K562 (cell line): ENCODE data around the gene RAB43. TPM values are rescaled to one million over a fixed set of nuclear protein-coding genes. Genes with fewer than 3 reads are reported as not detected.

Experiments used
- ATAC-seq: fragments of 200-7000 bp; cut with Tn5 transposase; 3 replicates; pipeline ENCODE4 v1.9.1; 2020; ENCODE audit warnings: moderate library complexity
- BruUV-seq: library from RNA; stranded (reverse); fragments of 400-500 nt; replicated peaks from 2 replicates; lab custom pipeline; 2021; lab: Mats Ljungman, UMichigan
- CTCF ChIA-PET: fragments of 300-600 bp; formaldehyde crosslinking; extraction: SDS; loops from one replicate; lab custom pipeline; 2021; ENCODE audit warnings: low intra/inter-chr PET ratio; lab: Yijun Ruan, JAX
- POLR2A ChIA-PET: fragments of 300-600, 350-650 bp; sonication (Branson Sonifier 250); formaldehyde crosslinking; extraction: SDS; loops from one replicate; lab custom pipeline; 2021; ENCODE audit warnings: antibody characterized with exemption, inconsistent platforms; lab: Yijun Ruan, JAX
- DNase-seq, 4 experiments: peaks; one replicate each; pipeline versions ENCODE4 v3.0.0 to v3.0.0-alpha.2; 2011 to 2018; ENCODE audit warnings: low spot score in 3 of 4, mixed read lengths in 3 of 4; ENCODE audit errors: extremely low read depth in 1 of 4
- FAIRE-seq: peaks from 2 replicates; lab custom pipeline; 2011; peaks lifted over from hg19 to GRCh38; lab: Jason Lieb, UNC
- H2AFZ ChIP-seq: 2 replicates; pipeline ENCODE4 v1.6.0; 2011; ENCODE audit warnings: low read depth, low read length, control low read depth, inconsistent platforms
- H3K27ac ChIP-seq: fragments of 200-600 bp; 3 replicates; pipeline ENCODE4 v1.8.0; 2011; ENCODE audit warnings: low read depth, mild to moderate bottlenecking, control low read depth, inconsistent platforms, low read length, moderate library complexity, mixed read lengths; ENCODE audit errors: extremely low read depth
- H3K27me3 ChIP-seq, 2 experiments: fragments of 300-600 bp in 1 of 2; 2 replicates in 1 of 2; 3 replicates in 1 of 2; pipeline versions ENCODE4 v1.6.0 to v1.8.0; 2011; ENCODE audit warnings: inconsistent platforms in 2 of 2, low read length in 2 of 2, mild to moderate bottlenecking in 1 of 2, mixed read lengths in 1 of 2, moderate library complexity in 1 of 2; ENCODE audit not compliant: control insufficient read depth in 2 of 2, insufficient read depth in 2 of 2
- H3K36me3 ChIP-seq: fragments of 300-600 bp; 3 replicates; pipeline ENCODE4 v1.8.0; 2011; ENCODE audit warnings: mild to moderate bottlenecking, low read length, inconsistent platforms; ENCODE audit not compliant: control insufficient read depth, insufficient read depth
- H3K4me1 ChIP-seq, 2 experiments: fragments of 200-600 bp in 1 of 2; replicated peaks in 1 of 2; 2 replicates in 1 of 2; 3 replicates in 1 of 2; pipeline versions ENCODE4 v1.5.1 to v1.8.0; 2011; ENCODE audit warnings: inconsistent platforms in 2 of 2, low read length in 2 of 2, mild to moderate bottlenecking in 1 of 2, mixed read lengths in 1 of 2, moderate library complexity in 1 of 2; ENCODE audit not compliant: control insufficient read depth in 2 of 2, insufficient read depth in 2 of 2
- H3K4me2 ChIP-seq: 2 replicates; pipeline ENCODE4 v1.6.1; 2011; ENCODE audit warnings: low read length, control low read depth, inconsistent platforms, mixed read lengths; ENCODE audit not compliant: insufficient read depth
- H3K4me3 ChIP-seq: fragments of 200-600 bp; sonication (generic), shearing (Covaris generic); 2 replicates; pipeline ENCODE4 v1.5.1; 2016; ENCODE audit warnings: control low read depth, inconsistent platforms
- H3K79me2 ChIP-seq: fragments of 200-600 bp; 3 replicates; pipeline ENCODE4 v1.8.0; 2011; ENCODE audit warnings: low read length, inconsistent platforms; ENCODE audit not compliant: control insufficient read depth, insufficient read depth
- H3K9ac ChIP-seq, 2 experiments: 2 replicates each; pipeline versions ENCODE4 v1.6.0 to v1.6.1; 2011; ENCODE audit warnings: low read depth in 2 of 2, low read length in 2 of 2, control low read depth in 1 of 2, inconsistent platforms in 1 of 2, mild to moderate bottlenecking in 1 of 2, mixed read lengths in 1 of 2; ENCODE audit not compliant: insufficient read depth in 1 of 2
- H3K9me1 ChIP-seq: one replicate; pipeline ENCODE4 v1.6.0; 2011; ENCODE audit warnings: inconsistent platforms, mild to moderate bottlenecking, low read length, moderate library complexity; ENCODE audit not compliant: control insufficient read depth, insufficient read depth
- H3K9me3 ChIP-seq: replicated peaks from 2 replicates; pipeline ENCODE4 v1.5.1; 2011; ENCODE audit warnings: low read depth, low read length, inconsistent platforms; ENCODE audit not compliant: control insufficient read depth, insufficient read depth
- H4K20me1 ChIP-seq: replicated peaks from 2 replicates; pipeline ENCODE4 v1.6.1; 2011; ENCODE audit warnings: low read length, inconsistent platforms, mixed read lengths; ENCODE audit not compliant: control insufficient read depth, insufficient read depth
- BCL6 ChIP-seq: fragments of 250-450 bp; sonication (Bioruptor Pico); IDR thresholded peaks from 2 replicates; pipeline ENCODE4 v1.4.0; 2020
- CBFA2T3 ChIP-seq: fragments of 450-650 bp; IDR thresholded peaks from 2 replicates; pipeline ENCODE4 v1.6.1; 2017
- CC2D1A ChIP-seq: fragments of 450-650 bp; IDR thresholded peaks from 2 replicates; pipeline ENCODE4 v1.6.1; 2017; ENCODE audit warnings: mild to moderate bottlenecking
- DDX20 ChIP-seq: fragments of 450-650 bp; IDR thresholded peaks from 2 replicates; pipeline ENCODE4 v1.6.1; 2016; ENCODE audit warnings: missing genetic modification characterization, low read depth, mild to moderate bottlenecking, missing compliant biosample characterization, moderate library complexity
- HEY1 ChIP-seq: fragments of 250-450 bp; sonication (Bioruptor Pico); IDR thresholded peaks from 2 replicates; pipeline ENCODE4 v1.5.0; 2020; ENCODE audit warnings: mild to moderate bottlenecking, moderate library complexity, borderline replicate concordance
- KLF1 ChIP-seq: fragments of 450-650 bp; IDR thresholded peaks from 2 replicates; pipeline ENCODE4 v1.6.1; 2016; ENCODE audit warnings: missing genetic modification characterization, missing compliant biosample characterization
- MAFF ChIP-seq: IDR thresholded peaks from 2 replicates; pipeline ENCODE4 v1.6.1; 2012; ENCODE audit warnings: low read length, improper control_type of control experiment
- NCOA2 ChIP-seq, 2 experiments: fragments of 450-650 bp; IDR thresholded peaks; 2 replicates each; pipeline ENCODE4 v1.6.1; 2018; ENCODE audit warnings: mild to moderate bottlenecking in 2 of 2, moderate library complexity in 1 of 2; ENCODE audit not compliant: partially characterized antibody in 2 of 2
- NCOA4 ChIP-seq: fragments of 450-650 bp; IDR thresholded peaks from 2 replicates; pipeline ENCODE4 v1.6.1; 2018; ENCODE audit warnings: mild to moderate bottlenecking; ENCODE audit not compliant: partially characterized antibody
- NEUROD1 ChIP-seq: fragments of 150-350 bp; IDR thresholded peaks from 2 replicates; pipeline ENCODE4 v1.6.1; 2014; ENCODE audit warnings: borderline replicate concordance, low read length, low read depth; ENCODE audit not compliant: partially characterized antibody
- YBX1 ChIP-seq: fragments of 450-650 bp; IDR thresholded peaks from 2 replicates; pipeline ENCODE4 v1.7.1; 2016; ENCODE audit warnings: mild to moderate bottlenecking
- ZFP30 ChIP-seq: fragments of 250-450 bp; sonication (Bioruptor Pico); IDR thresholded peaks from 2 replicates; pipeline ENCODE4 v1.8.0; 2022; ENCODE audit warnings: moderate library complexity, mild to moderate bottlenecking, inconsistent platforms, borderline replicate concordance
- ZKSCAN1 ChIP-seq: fragments of 150-350 bp; IDR thresholded peaks from 2 replicates; pipeline ENCODE4 v1.6.1; 2016; ENCODE audit warnings: low read depth, low read length
- ZNF121 ChIP-seq: sonication (generic); formaldehyde crosslinking; conservative IDR thresholded peaks from 2 replicates; pipeline ENCODE4 v1.8.0; 2022; ENCODE audit warnings: missing genetic modification reagents
- ZNF140 ChIP-seq: fragments of 250-450 bp; sonication (Bioruptor Pico); IDR thresholded peaks from 2 replicates; pipeline ENCODE4 v1.8.0; 2021; ENCODE audit warnings: moderate library complexity, mild to moderate bottlenecking, inconsistent platforms
- ZNF717 ChIP-seq: fragments of 250-450 bp; sonication (Bioruptor Pico); IDR thresholded peaks from 2 replicates; pipeline ENCODE4 v1.5.0; 2021
- WGBS: fragments of 100-300 bp; shearing (Covaris generic); methylation state at CpG from one replicate; pipeline ENCODE4 v1.1.6; 2016; ENCODE audit warnings: low coverage, mixed read lengths; ENCODE audit not compliant: insufficient coverage; ENCODE audit errors: missing lambda C conversion rate; 5-methylcytosine and 5-hydroxymethylcytosine counted together
- in situ Hi-C: fragments of 300-500 bp; cut with MboI; formaldehyde crosslinking; loops from 4 replicates; pipeline ENCODE4 v1.15.0; 2018; ENCODE audit warnings: inconsistent platforms, mixed read lengths
- intact Hi-C: fragments of 100-400 bp; cut with micrococcal nuclease; formaldehyde crosslinking; loops from 2 replicates; pipeline ENCODE4 v1.14.2; 2022
- polyA plus RNA-seq, 8 experiments: library from polyadenylated mRNA; depleted of rRNA in 4 of 8; stranded (reverse) in 5 of 8; unstranded in 3 of 8; fragments of >200 nt; fragmentation: Nextera tagmentation in 2 of 8; fragmentation: Illumina TruSeq in 1 of 8; extraction: Ambion mirVana in 2 of 8; extraction: Trizol in 1 of 8; gene quantifications; 2 replicates each; pipeline versions ENCODE4 v1.2.1 to v1.2.3, GENCODE V29; 2011 to 2014; ENCODE audit warnings: inconsistent platforms in 1 of 8, missing spikeins in 1 of 8
- total RNA-seq, 7 experiments: library from RNA; depleted of rRNA in 6 of 7; stranded (reverse); fragments of >200 nt in 6 of 7; fragmentation: Illumina TruSeq in 2 of 7; extraction: Trizol in 2 of 7; gene quantifications; 2 replicates each; pipeline versions ENCODE4 v1.2.1 to v1.2.3, GENCODE V29; 2011 to 2021; ENCODE audit warnings: low replicate concordance in 1 of 7
- TF ChIP-seq, protein P1 (sequence below): sonication (generic); formaldehyde crosslinking; IDR thresholded peaks from 2 replicates; pipeline ENCODE4 v1.8.0; 2022; ENCODE audit warnings: missing genetic modification reagents, mild to moderate bottlenecking, borderline replicate concordance
- TF ChIP-seq, protein P2 (sequence below): fragments of 450-650 bp; formaldehyde crosslinking; IDR thresholded peaks from 2 replicates; pipeline ENCODE4 v1.4.0; 2020; ENCODE audit warnings: mild to moderate bottlenecking

RAB43 gene
- total and polyA plus RNA-seq, 9 of the 15 experiments (the other 6 are each of a cell fraction or from before 2014, with no cell fraction given) = 0.04 to 6.8 (median 1.7) TPM; not detected in 2

DNA sequence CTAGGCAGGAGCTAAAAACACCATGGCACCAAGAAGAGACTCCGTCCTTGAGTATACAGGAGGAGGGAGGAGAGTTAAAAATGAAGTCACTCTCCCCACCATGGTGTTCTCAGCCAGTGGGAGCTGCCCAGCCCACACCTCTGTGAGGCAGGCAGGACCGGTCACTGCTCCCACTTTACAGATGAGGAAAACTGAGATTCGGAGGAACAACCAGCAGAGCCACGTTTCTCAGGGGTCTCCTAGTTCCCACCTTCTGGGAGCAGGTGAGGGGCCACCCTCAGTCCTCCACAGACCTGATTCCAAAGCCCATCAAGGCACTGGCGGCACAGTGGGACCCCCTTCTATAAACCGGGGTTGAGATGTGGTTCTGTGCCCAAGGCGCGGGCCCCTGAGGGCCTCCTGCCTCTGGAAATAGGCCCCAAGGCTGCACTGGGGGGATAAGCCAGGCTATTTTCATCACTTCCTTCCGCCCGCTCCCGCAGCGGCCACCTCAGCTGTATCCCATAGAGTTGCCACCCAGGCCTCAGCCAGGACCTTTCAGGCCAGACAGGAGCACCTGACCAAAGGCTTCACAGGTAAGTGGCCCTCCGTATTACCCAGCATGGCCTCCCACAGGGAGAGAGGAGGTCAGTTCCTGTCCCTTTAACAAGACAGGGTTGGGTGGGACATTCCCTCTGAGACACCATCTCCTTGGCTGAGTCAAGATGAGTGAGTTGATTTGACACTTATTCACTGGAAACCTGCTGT, 61.2 kb downstream of the RAB43 start, which contains the start of gene GP9 (continued):
- TF ChIP-seq MAFF = no peak
- no peak for TF ChIP-seq ZNF717 (CRISPR knock-in tag)

DNA sequence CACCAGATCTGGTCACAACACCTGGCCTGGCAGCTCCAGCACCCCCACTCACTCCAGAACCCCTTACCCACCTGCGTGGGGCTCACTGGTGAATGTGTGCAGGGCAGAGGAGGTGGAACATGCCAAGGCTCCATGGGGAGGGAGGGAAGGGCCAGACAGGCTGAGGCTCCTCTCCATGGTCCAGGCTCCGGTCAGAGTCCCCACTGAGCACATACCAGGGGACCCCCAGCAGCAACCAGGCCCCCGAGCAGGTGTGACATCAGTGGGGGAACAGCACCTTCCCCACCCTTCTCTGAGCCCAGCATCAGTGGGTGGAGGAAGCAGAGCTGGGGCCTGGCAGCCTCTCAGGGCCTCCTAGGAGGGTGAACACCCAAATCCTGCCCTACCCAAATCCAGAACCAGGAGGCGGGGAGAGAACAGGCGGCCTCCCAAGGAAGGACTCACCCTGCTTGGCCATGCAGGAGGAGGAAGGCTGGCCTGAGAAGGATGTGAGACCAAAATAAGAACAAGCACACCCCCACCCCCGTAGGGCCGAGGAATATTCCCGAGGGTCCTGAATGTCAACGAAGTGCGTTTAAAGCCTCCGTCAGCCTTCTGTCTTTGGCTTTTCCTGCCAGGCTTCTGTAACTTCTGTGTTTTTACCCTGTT, 62.2 kb downstream of the RAB43 start:
- CTCF ChIA-PET = no interaction called here
- H3K27ac ChIP-seq = no peak overlapping the region
- H3K36me3 ChIP-seq = no peaks in the 10 kb centered on the region
- peaks cover 22 to 33% of the 10 kb centered on the region in 2 experiments; a peak in 4 of 5 replicates for H3K4me1 ChIP-seq
- intact Hi-C loops (no loop called here), in situ Hi-C loops (no loop called here)
- no TSS peak for BruUV-seq
- ATAC-seq (no peak), DNase-seq (no peak), FAIRE-seq (no peak)
- POLR2A ChIA-PET = interaction anchor here (0.6 to 0.7 kb wide), 3 partner anchors 15 to 188 kb away, joined by 3 read pairs; no protein-coding TSS in a partner anchor
- WGBS = 57% methylated on average over 5 of the region's 11 CpGs
- no peaks in the 10 kb centered on the region for H3K9me3 ChIP-seq
- no peaks in the 10 kb centered on the region for H3K9me1 ChIP-seq
- H3K79me2 ChIP-seq = no peaks in the 10 kb centered on the region
- no peak overlapping the region for H3K4me2 ChIP-seq
- H4K20me1 ChIP-seq = no peaks in the 10 kb centered on the region
- H3K4me3 ChIP-seq = no peak overlapping the region
- H3K9ac ChIP-seq = no peak overlapping the region
- no peaks in the 10 kb centered on the region for H3K27me3 ChIP-seq
- H2AFZ ChIP-seq = no peak overlapping the region
- TF ChIP-seq NEUROD1 (no peak), DDX20 (tag) (no peak), HEY1 (CRISPR knock-in tag) (no peak), ZFP30 (CRISPR knock-in tag) (no peak), NCOA4 (no peak), ZKSCAN1 (no peak), CC2D1A (no peak), CBFA2T3 (no peak), KLF1 (tag) (no peak), ZNF121 (CRISPR knock-in tag) (no peak), YBX1 (no peak), NCOA2 (IDR thresholded peaks at IDR 0.05; ENCODE audit: partially characterized antibody in 2 of 2) (no peak), BCL6 (CRISPR knock-in tag) (no peak), ZNF140 (no peak)
- TF ChIP-seq, protein P1, sequence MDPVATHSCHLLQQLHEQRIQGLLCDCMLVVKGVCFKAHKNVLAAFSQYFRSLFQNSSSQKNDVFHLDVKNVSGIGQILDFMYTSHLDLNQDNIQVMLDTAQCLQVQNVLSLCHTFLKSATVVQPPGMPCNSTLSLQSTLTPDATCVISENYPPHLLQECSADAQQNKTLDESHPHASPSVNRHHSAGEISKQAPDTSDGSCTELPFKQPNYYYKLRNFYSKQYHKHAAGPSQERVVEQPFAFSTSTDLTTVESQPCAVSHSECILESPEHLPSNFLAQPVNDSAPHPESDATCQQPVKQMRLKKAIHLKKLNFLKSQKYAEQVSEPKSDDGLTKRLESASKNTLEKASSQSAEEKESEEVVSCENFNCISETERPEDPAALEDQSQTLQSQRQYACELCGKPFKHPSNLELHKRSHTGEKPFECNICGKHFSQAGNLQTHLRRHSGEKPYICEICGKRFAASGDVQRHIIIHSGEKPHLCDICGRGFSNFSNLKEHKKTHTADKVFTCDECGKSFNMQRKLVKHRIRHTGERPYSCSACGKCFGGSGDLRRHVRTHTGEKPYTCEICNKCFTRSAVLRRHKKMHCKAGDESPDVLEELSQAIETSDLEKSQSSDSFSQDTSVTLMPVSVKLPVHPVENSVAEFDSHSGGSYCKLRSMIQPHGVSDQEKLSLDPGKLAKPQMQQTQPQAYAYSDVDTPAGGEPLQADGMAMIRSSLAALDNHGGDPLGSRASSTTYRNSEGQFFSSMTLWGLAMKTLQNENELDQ = no peak
- TF ChIP-seq, protein P2, sequence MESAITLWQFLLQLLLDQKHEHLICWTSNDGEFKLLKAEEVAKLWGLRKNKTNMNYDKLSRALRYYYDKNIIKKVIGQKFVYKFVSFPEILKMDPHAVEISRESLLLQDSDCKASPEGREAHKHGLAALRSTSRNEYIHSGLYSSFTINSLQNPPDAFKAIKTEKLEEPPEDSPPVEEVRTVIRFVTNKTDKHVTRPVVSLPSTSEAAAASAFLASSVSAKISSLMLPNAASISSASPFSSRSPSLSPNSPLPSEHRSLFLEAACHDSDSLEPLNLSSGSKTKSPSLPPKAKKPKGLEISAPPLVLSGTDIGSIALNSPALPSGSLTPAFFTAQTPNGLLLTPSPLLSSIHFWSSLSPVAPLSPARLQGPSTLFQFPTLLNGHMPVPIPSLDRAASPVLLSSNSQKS (CRISPR knock-in tag) = no peak
